Trophoblast cell (in vitro differentiated cells and primary cell): Measurements from ENCODE around the gene ADRA1B.
"Not testable (repeated sequence)": the region's sequence is repeated elsewhere in the genome, so short reads cannot be mapped to it uniquely, and the experiment has no call there.

Experiments used
- DNase-seq, 2 donors: peaks; one replicate each; pipeline ENCODE4 v3.0.0-alpha.2; 2016
- H2AFZ ChIP-seq: 2 replicates; pipeline ENCODE4 v1.6.1; 2013; ENCODE audit warnings: low read length, moderate library complexity, mild to moderate bottlenecking; ENCODE audit not compliant: insufficient read depth, poor library complexity
- H2AK5ac ChIP-seq: 2 replicates; pipeline ENCODE4 v1.6.1; 2013; ENCODE audit warnings: mild to moderate bottlenecking, low read length
- H2BK120ac ChIP-seq: 2 replicates; pipeline ENCODE4 v1.6.1; 2013; ENCODE audit warnings: low read length, mild to moderate bottlenecking, moderate library complexity; ENCODE audit not compliant: insufficient read depth, poor library complexity
- H2BK12ac ChIP-seq: 2 replicates; pipeline ENCODE4 v1.6.1; 2013; ENCODE audit warnings: mild to moderate bottlenecking, low read length, moderate library complexity
- H2BK5ac ChIP-seq: 2 replicates; pipeline ENCODE4 v1.6.1; 2013; ENCODE audit warnings: low read length, low read depth, moderate library complexity, mild to moderate bottlenecking; ENCODE audit not compliant: poor library complexity
- H3K14ac ChIP-seq: 2 replicates; pipeline ENCODE4 v1.6.1; 2013; ENCODE audit warnings: mild to moderate bottlenecking, low read length
- H3K18ac ChIP-seq: 2 replicates; pipeline ENCODE4 v1.6.1; 2013; ENCODE audit warnings: mild to moderate bottlenecking, low read length
- H3K23ac ChIP-seq: 2 replicates; pipeline ENCODE4 v1.6.1; 2013; ENCODE audit warnings: low read length
- H3K27ac ChIP-seq: 2 replicates; pipeline ENCODE4 v1.5.1; 2013; ENCODE audit warnings: low read depth, mild to moderate bottlenecking, inconsistent platforms, low read length, moderate library complexity
- H3K27me3 ChIP-seq: 2 replicates; pipeline ENCODE4 v1.6.1; 2013; ENCODE audit warnings: inconsistent platforms, mild to moderate bottlenecking, low read length, moderate library complexity; ENCODE audit not compliant: insufficient read depth
- H3K36me3 ChIP-seq, 2 experiments: 1 replicate in 1 of 2; 2 replicates in 1 of 2; pipeline ENCODE4 v1.6.1; 2013; ENCODE audit warnings: low read length in 2 of 2, mild to moderate bottlenecking in 2 of 2, moderate library complexity in 1 of 2; ENCODE audit not compliant: insufficient read depth in 2 of 2, control insufficient read depth in 1 of 2
- H3K4ac ChIP-seq: 2 replicates; pipeline ENCODE4 v1.6.1; 2013; ENCODE audit warnings: low read depth, mild to moderate bottlenecking, low read length, moderate library complexity
- H3K4me1 ChIP-seq, 2 experiments: 1 replicate in 1 of 2; 2 replicates in 1 of 2; pipeline ENCODE4 v1.6.1; 2013; ENCODE audit warnings: low read length in 2 of 2, mild to moderate bottlenecking in 2 of 2, moderate library complexity in 1 of 2; ENCODE audit not compliant: insufficient read depth in 2 of 2, control insufficient read depth in 1 of 2
- H3K4me2 ChIP-seq: 2 replicates; pipeline ENCODE4 v1.6.1; 2013; ENCODE audit warnings: inconsistent platforms, mild to moderate bottlenecking, low read length, moderate library complexity
- H3K4me3 ChIP-seq: 2 replicates; pipeline ENCODE4 v1.5.1; 2013; ENCODE audit warnings: mild to moderate bottlenecking, low read depth, low read length, inconsistent platforms
- H3K79me1 ChIP-seq: one replicate; pipeline ENCODE4 v1.6.1; 2013; ENCODE audit warnings: low read length
- H3K79me2 ChIP-seq: 2 replicates; pipeline ENCODE4 v1.6.1; 2013; ENCODE audit warnings: low read length, mild to moderate bottlenecking; ENCODE audit not compliant: control insufficient read depth, insufficient read depth, poor library complexity
- H3K9ac ChIP-seq: 2 replicates; pipeline ENCODE4 v1.6.1; 2013; ENCODE audit warnings: mild to moderate bottlenecking, low read length
- H3K9me3 ChIP-seq: 2 replicates; pipeline ENCODE4 v1.6.1; 2013; ENCODE audit warnings: low read depth, mild to moderate bottlenecking, control low read depth, inconsistent platforms, low read length; ENCODE audit not compliant: insufficient read depth
- H4K12ac ChIP-seq: 2 replicates; pipeline ENCODE4 v1.6.1; 2013; ENCODE audit warnings: low read depth, mild to moderate bottlenecking, low read length, moderate library complexity
- H4K8ac ChIP-seq: 2 replicates; pipeline ENCODE4 v1.6.1; 2013; ENCODE audit warnings: low read depth, mild to moderate bottlenecking, low read length, moderate library complexity
- H4K91ac ChIP-seq: one replicate; pipeline ENCODE4 v1.6.1; 2013; ENCODE audit warnings: low read depth, mild to moderate bottlenecking, low read length, moderate library complexity
- WGBS: extraction: QIAGEN DNeasy Blood & Tissue Kit; methylation state at CpG from one replicate; pipeline ENCODE4 v1.1.7; 2013; ENCODE audit warnings: missing lambda C conversion rate; ENCODE audit not compliant: insufficient read length, insufficient coverage; ENCODE audit errors: extremely low coverage; 5-methylcytosine and 5-hydroxymethylcytosine counted together

ADRA1B gene

GRCh38 chr5:160014197-160014596, 97.9 kb downstream of the ADRA1B start:
- H4K91ac ChIP-seq, H3K4ac ChIP-seq, H3K18ac ChIP-seq, H3K9ac ChIP-seq, H2AFZ ChIP-seq, H3K79me1 ChIP-seq, H3K23ac ChIP-seq, H3K4me2 ChIP-seq, H3K4me3 ChIP-seq, H3K4me1 ChIP-seq, H3K27ac ChIP-seq, H2AK5ac ChIP-seq, H2BK5ac ChIP-seq, H4K12ac ChIP-seq, H3K9me3 ChIP-seq, H3K79me2 ChIP-seq, H2BK120ac ChIP-seq, H3K36me3 ChIP-seq, DNase-seq, H4K8ac ChIP-seq, H3K27me3 ChIP-seq, H2BK12ac ChIP-seq, H3K14ac ChIP-seq: not testable (repeated sequence)
- WGBS: no CpG with 5 or more reads among the region's 6 CpGs

- no peak overlapping the region for H3K4me3 ChIP-seq
- H2BK120ac ChIP-seq: no peak overlapping the region
- peaks cover 4 to 9% of the 10 kb centered on the region in 2 experiments for H3K36me3 ChIP-seq
- no peaks in the 10 kb centered on the region for H3K79me1 ChIP-seq
- H3K27me3 ChIP-seq: no peaks in the 10 kb centered on the region
- H3K27ac ChIP-seq: no peak overlapping the region
- H3K4me2 ChIP-seq: no peak overlapping the region
- H2AK5ac ChIP-seq: no peak overlapping the region
- no peak overlapping the region for H2BK5ac ChIP-seq
- no peak overlapping the region for H3K14ac ChIP-seq
- DNase-seq: no peak
- H2BK12ac ChIP-seq: no peak overlapping the region
- H4K8ac ChIP-seq: no peak overlapping the region
- H3K9ac ChIP-seq: no peak overlapping the region
- H3K4ac ChIP-seq: no peak overlapping the region
- H3K23ac ChIP-seq: no peak overlapping the region
- H2AFZ ChIP-seq: no peak overlapping the region
- H3K79me2 ChIP-seq: no peaks in the 10 kb centered on the region
- no peak overlapping the region for H4K12ac ChIP-seq
- H4K91ac ChIP-seq: no peak overlapping the region
- no peak overlapping the region for H3K18ac ChIP-seq
- H3K9me3 ChIP-seq: no peaks in the 10 kb centered on the region
- no peaks in the 10 kb centered on the region for H3K4me1 ChIP-seq
- no CpG with 5 or more reads among the region's 2 CpGs for WGBS
Observed at GRCh38 chr5:160018945-160019625, 102.8 kb downstream of the ADRA1B start.

GRCh38 chr5:160020266-160020770, 104.0 kb downstream of the ADRA1B start:
- no peak overlapping the region for H3K4ac ChIP-seq
- H3K79me2 ChIP-seq: no peaks in the 10 kb centered on the region
- no peak overlapping the region for H3K23ac ChIP-seq
- no peaks in the 10 kb centered on the region for H3K4me1 ChIP-seq
- no peaks in the 10 kb centered on the region for H3K9me3 ChIP-seq
- no peak overlapping the region for H3K4me3 ChIP-seq
- no peak for DNase-seq
- no peak overlapping the region for H4K12ac ChIP-seq
- no peak overlapping the region for H2BK12ac ChIP-seq
- H3K14ac ChIP-seq: no peak overlapping the region
- no peak overlapping the region for H2BK120ac ChIP-seq
- no peak overlapping the region for H2AK5ac ChIP-seq
- no peak overlapping the region for H3K27ac ChIP-seq
- no peak overlapping the region for H3K4me2 ChIP-seq
- no CpG with 5 or more reads among the region's 7 CpGs for WGBS
- no peak overlapping the region for H4K8ac ChIP-seq
- H3K18ac ChIP-seq: no peak overlapping the region
- peaks cover 7% of the 10 kb centered on the region in 2 experiments for H3K36me3 ChIP-seq
- no peaks in the 10 kb centered on the region for H3K79me1 ChIP-seq
- H2BK5ac ChIP-seq: no peak overlapping the region
- H3K27me3 ChIP-seq: no peaks in the 10 kb centered on the region
- no peak overlapping the region for H4K91ac ChIP-seq
- no peak overlapping the region for H2AFZ ChIP-seq
- H3K9ac ChIP-seq: no peak overlapping the region

GRCh38 chr5:160020964-160021363, 104.7 kb downstream of the ADRA1B start:
- Histone ChIP-seq H2BK12ac (no peak overlapping the region), H3K14ac (no peak overlapping the region), H3K4me1 (no peaks in the 10 kb centered on the region), H3K9me3 (no peaks in the 10 kb centered on the region), H3K4me3 (no peak overlapping the region), H2BK5ac (no peak overlapping the region), H2AFZ (no peak overlapping the region), H2BK120ac (no peak overlapping the region), H3K4ac (no peak overlapping the region), H3K36me3 (peaks cover 7% of the 10 kb centered on the region in 2 experiments), H4K12ac (no peak overlapping the region), H3K23ac (no peak overlapping the region), H3K79me1 (no peaks in the 10 kb centered on the region), H3K27ac (no peak overlapping the region), H4K8ac (no peak overlapping the region), H4K91ac (no peak overlapping the region), H3K79me2 (no peaks in the 10 kb centered on the region), H3K27me3 (no peaks in the 10 kb centered on the region), H3K4me2 (no peak overlapping the region), H2AK5ac (no peak overlapping the region), H3K9ac (no peak overlapping the region), H3K18ac (no peak overlapping the region)
- DNase-seq: no peak
- WGBS: no CpG with 5 or more reads among the region's 4 CpGs
